ENCODE measurements around the gene DUSP28.
"Not testable (repeated sequence)": the region's sequence is repeated elsewhere in the genome, so short reads cannot be mapped to it uniquely, and the experiment has no call there.

The DUSP28 gene

GRCh38 chr2:240560084-240560479, at the start of gene DUSP28:
Gene DUSP28, plus strand, starts transcription at chr2:240560357. Its CDS starts 328 bp downstream, at chr2:240560685.
- peak; percentile 88 for DNase-seq (ENCODE audit: low read depth)

- DNase-seq (ENCODE audit: low read depth), result no peak
Measured at GRCh38 chr2:240510513-240511210, 49.5 kb upstream of the DUSP28 start.

GRCh38 chr2:240511351-240512108, 48.6 kb upstream of the DUSP28 start:
- no peak for DNase-seq (ENCODE audit: low read depth)

GRCh38 chr2:240512109-240512485, 48.1 kb upstream of the DUSP28 start:
- DNase-seq (ENCODE audit: low read depth), result no peak

- no peak for DNase-seq (ENCODE audit: low read depth)
Measured at GRCh38 chr2:240512666-240513535, 47.3 kb upstream of the DUSP28 start.

DNA sequence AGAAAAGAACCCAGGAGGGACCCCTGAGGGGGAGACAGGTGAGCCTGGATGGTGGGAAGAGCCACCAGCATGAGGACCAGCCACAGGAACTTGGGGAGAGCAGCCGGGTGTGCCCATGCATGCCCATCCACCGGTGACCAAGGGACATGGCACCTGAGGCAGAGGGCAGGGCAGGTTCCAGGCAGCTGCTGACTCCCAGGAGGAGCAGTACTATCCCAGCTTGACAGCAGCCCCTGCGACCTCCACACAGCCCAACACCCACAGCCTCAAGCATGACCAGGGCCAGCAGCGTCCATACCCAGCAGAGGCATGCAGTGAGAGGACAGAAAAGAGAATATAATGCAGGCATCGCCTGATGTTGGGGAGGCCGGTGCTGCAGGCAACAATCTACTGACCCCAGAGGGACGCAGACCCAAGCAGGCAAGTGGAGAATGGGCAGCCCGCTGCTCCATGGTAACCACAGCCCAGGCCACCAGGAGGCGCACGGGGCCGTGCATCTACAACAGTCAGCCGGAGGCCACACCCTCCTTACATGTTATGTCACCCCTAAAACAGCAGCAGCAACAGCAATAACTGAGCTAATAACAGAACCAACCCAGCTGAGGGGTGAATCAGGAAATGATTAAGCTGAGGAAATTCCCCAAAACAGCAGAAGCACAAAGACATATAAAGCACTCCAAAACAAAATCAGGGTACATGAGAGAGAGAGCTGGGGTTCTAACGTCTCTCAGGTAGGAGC, 46.4 kb upstream of the DUSP28 start:
- peak; percentile 74 for DNase-seq (ENCODE audit: low read depth)

DNA sequence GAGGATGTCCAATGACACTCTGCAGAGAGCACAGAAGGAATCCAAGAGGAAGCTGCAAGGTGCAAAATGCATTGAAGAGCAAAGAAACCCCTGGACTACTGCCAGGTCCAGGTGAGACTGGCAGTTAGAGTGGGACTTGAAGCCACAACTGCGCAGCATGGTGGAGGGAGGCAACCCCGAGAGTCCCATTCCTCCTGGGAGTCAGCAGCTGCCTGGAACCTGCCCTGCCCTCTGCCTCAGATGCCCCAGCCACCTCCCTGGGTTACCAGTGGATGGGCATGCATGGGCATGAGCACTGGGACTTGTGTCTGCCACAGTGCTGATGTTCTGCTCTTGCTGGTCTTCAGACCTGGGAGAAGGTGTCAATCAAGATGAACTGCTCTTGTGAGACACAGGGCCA, 45.5 kb upstream of the DUSP28 start:
- no peak for DNase-seq (ENCODE audit: low read depth)

- no peak for DNase-seq (ENCODE audit: low read depth)
Measured at GRCh38 chr2:240517342-240517741, 42.8 kb upstream of the DUSP28 start.

DNA sequence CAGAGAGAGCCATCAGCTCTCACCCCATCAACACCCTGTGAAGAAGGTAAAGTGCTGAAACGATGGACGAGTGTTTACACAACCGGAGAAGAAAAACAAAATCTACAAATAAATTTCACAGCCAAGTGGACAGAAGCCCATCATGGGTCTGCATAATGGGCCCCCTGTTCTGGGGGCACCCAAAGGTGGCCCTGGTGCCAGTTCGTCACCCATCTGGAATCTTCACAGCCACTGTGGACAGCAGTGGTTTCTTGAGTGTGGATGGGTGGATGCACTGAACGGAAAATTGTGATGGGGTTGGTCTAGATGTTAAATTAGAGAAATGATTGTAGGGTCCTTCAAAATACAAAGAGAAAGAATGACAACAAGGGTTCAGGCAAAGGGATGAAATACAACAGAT, 41.2 kb upstream of the DUSP28 start:
- DNase-seq (ENCODE audit: low read depth), result no peak

- no peak for DNase-seq (ENCODE audit: low read depth)
Measured at GRCh38 chr2:240519396-240520129, 40.6 kb upstream of the DUSP28 start.

GRCh38 chr2:240520130-240520973, 39.8 kb upstream of the DUSP28 start:
- DNase-seq (ENCODE audit: low read depth), result no peak

DNA sequence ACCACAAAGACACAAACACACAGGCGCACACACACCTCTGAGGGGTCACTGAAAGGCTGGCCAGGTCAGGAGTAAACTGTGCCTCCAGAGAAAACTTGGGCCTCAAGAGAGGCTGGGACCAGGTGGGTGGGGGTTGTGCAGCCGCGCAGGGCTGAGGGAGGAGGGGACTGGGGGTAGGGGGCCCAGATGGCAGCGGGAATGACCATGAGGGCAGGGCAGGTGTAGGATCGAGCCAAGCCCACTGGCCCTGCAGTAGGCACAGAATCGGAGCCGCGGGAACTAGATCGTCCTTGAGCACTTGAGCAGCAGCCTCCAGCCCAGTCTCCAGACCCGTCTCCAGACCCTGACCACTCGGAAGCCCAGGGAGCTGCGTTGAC, 39.2 kb upstream of the DUSP28 start:
- DNase-seq (ENCODE audit: low read depth), result no peak

- not testable (repeated sequence) for DNase-seq (ENCODE audit: low read depth)
Measured at GRCh38 chr2:240521885-240522284, 38.3 kb upstream of the DUSP28 start.

DNA sequence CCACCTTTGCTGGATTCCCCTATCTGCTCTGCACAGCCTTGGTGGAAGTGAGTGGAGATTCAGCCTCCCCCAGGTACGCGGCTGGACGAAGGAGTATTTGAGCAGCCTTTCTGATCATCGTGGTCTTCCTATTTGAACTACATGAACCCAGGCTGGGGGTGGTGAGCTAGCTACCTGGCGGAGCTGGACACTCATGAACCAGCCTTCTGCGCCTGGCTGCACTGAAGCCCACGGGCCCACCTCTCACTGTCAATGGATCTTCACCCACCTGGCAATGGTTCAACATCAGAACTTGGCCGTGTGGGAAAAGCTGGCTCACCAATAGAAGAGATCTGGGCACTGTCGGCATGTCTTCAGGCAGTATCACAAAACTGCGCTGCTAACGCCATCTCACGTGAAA, 37.8 kb upstream of the DUSP28 start:
- no peak for DNase-seq (ENCODE audit: low read depth)

- DNase-seq (ENCODE audit: low read depth), result no peak
Measured at GRCh38 chr2:240523451-240524281, 36.5 kb upstream of the DUSP28 start.

DNA sequence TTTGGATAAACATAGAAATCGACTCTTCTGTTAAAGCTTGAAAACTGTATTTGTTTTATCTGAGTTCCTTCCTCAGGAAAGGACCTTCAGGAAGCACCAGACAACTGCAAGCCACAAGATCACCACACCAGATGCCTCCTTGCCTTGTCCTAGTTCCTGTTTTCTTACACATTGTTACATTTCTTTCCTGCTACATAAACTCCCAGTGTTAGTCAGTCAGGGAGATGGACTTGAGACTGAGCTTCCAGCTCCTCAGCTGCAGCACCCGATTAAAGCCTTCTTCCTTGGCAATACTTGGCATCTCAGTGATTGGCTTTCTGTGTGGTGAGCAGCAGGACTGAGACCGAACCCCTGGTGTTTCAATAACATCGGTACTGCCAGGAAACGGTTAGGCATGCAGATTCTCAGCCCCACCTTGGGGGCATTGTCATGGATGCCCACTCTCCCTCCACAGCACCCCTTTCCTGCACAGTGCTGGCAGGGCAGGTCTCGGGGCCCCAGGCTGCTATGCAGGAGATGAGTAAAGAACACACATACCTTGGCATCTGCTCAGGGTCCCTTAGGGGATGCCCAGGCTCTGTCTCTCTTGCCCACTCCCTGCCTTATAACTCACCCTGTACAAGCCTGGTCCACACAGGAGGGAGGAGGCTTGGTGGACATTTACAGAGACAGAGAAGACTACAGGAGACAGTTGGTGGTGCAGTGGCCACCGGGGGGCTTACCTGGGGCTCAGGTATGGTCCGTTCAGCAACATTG, 35.0 kb upstream of the DUSP28 start:
- no peak for DNase-seq (ENCODE audit: low read depth)

DNA sequence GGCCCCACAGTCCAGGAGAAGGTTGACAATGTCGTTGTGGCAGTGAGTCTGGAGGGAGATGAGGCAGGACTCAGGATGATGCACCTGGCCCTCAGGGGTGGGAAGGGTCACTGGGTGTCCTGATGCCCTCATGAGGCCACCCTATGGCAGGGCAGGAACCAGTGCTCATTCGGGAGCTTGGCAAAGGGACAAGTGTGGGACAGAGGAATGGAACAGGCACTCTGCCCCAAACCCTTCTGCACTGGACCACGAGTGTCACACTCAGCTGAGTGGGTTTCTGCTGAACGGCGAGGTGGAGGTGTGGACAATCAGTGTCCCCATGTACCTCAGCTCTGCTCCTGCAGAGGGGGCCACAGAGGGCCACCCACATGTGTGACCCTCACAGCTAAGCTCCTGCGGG, 34.4 kb upstream of the DUSP28 start:
- DNase-seq (ENCODE audit: low read depth), result no peak

- DNase-seq (ENCODE audit: low read depth), result no peak
Measured at GRCh38 chr2:240526521-240526920, 33.6 kb upstream of the DUSP28 start.

All from activated T-cell treated with anti-CD3 and anti-CD28 coated beads for 24 hours (primary cell).